ENCODE measurements around the gene SEMA7A.

Gene SEMA7A

DNA sequence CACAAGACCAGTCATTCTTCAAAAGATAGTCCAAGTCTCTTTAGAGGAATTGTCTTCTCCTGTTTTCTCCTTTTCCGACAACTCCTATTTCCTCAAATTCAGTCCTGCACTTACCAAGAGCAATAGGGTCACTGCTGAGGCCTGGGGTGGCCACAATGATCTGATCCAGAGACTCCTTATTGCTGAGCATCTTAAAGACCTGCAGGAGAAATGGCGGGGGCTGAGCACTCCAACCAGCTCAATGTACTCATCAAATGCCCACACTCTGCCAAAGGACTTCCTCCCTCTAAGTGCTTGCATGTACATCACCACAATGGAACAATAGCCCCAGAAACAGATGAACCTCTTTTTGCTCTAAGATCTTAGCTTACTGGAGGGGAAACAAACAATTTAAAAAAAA, 17.6 kb upstream of the SEMA7A start:
- no peak for DNase-seq

- DNase-seq = no peak
Measured at GRCh38 chr15:74449643-74450205, 16.0 kb upstream of the SEMA7A start.

DNA sequence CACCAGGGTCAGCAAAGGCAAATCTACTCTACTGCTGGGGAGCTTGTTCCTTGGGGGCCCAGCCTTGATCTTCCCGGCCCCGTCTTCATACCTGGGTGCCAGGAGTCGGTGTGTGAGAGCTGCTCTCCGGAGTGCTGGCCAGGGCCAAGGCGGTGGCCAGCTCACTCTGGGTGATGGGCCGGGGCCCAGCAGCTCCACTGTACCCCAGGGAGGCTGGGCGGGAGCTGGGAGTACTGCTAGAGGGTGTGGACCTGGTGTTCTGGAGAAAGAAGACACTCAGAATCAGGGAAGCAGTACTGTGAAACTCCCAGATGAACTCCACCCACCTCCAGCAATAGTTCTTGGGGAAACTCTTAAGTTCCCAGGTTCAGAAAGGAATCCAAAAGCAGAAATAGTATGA, 15.3 kb upstream of the SEMA7A start:
- DNase-seq = no peak

DNA sequence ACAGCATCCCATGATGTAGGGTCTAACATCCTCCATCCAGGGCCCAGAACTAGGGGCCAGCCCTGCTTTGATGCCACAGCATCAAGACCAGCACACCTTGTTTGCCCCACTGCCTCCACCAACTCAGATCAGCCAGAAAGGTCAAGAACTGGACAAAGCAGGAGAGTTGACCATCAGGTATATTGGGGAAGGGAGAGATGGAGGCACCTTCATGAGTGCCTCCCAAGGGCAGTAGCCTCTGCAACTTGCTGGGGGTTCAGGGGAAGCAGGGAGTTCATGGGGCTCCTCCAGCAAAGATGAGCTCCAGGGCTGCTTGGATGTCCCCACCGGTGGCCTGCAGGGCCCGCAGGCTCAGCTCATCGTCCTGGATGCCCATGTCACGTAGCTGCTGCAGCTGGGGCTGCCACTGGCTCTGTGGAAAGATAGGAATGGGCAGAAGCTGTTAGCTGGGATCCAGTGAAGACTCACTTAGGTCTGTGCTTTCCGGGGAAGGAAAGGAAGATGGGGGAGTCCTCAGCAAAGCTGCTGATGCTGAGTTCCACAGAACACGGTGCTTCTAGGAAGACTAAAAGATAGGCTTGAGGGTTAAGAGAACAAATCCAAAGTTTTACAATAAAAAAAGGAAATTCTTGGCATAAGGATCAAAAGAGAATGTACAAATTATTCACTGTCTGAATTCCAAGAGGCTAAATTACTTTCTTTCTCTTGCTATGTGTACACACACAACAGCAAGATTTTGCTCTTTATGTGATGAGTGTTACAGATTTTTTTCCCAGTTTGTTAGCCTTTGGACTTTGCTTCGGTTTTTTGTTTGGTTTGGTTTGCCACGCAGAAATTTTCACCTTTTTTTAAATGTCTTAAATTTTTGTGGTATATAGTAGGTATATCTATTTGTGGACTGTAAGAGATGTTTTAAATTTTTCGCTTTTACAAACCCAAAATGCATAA, 12.3 kb upstream of the SEMA7A start:
- no peak for DNase-seq

GRCh38 chr15:74444106-74445062, 10.6 kb upstream of the SEMA7A start:
- no peak for DNase-seq

DNA sequence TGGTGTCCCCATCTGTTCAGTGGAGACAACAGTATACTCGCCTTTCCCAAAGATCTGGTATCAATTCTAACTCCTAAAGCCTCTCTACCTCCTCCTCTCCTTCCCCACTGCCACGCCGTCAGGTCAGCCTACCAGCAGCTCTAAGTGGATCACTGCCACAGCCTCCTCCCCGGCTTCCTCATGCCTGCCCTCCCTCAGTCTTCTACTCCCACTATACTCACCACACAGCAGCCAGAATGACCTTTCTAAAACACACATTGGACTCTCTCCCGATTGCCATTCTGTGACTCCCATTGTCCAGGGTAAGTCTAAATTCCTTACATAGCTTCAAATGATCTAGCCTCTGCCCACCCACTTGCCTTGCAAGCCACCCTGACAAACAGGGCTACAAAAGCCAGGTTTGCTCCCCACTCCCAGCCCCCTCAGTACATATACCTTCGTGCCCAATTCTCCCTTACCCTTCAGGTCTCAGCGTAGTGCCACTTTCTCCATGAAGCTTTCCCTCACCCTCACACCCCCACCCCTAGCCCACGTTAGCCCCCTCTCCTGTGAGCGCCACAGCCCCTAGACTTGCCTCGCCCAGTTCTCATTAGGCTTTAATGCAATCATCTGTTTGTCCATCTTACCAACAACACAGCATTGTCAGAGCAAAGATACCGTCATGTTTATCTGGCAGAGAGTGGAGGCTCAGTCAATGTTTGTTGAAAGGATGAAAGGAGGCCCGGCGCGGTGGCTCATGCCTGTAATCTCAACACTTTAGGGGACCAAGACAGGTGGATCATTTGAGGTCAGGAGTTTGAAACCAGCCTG, 9.5 kb upstream of the SEMA7A start:
- no peak for DNase-seq

DNA sequence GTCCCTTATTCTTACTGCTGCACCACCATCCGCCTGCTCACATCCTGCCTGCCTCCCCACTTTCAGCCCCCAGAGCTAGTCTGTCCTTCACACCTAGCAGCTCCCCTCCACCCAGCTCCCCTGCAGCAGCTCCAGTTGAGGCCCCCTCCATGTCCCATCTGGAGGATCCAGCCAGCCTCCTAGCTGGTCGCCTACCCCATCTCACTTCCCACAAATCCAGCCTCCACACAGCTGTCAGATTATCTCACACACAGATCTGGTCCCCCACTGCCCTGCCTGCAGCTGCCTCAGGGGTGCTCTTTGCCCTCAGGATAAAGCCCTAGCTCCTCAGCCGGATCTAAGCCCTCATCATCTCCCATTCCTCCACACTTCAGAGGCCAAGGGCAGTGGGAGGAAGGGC, 8.8 kb upstream of the SEMA7A start:
- DNase-seq = no peak

- DNase-seq = no peak
Measured at GRCh38 chr15:74442063-74442462, 8.3 kb upstream of the SEMA7A start.

GRCh38 chr15:74441248-74441941, 7.6 kb upstream of the SEMA7A start:
- no peak for DNase-seq

DNA sequence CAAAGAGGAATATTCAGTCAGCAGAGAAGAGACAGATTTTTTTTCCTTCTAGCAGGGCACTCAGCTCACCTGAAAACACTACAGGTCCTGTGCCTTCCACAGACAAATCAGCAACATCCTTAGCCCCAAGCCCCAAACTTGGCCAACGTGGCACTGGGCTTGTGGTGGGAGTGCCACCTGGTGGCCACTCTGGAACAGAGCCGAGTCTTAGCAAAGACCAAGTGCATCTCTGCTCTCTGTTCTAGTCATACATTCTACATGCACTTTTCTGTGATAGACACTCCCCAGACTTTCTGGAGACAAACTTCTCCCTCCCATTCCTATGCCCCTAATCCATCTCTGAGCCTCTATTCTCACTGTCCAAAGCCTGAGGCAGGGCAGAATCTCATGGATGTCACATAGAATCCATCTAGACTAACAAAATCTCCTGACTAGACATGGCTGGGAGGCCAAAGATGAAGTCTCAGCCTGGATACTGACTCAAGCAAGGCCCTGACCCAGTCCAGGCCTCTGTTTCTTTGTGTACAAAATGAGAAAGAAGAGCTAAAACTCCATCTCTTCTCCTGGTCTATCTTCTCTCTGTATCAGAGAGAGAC, 5.1 kb upstream of the SEMA7A start:
- DNase-seq = peak; percentile 7

DNA sequence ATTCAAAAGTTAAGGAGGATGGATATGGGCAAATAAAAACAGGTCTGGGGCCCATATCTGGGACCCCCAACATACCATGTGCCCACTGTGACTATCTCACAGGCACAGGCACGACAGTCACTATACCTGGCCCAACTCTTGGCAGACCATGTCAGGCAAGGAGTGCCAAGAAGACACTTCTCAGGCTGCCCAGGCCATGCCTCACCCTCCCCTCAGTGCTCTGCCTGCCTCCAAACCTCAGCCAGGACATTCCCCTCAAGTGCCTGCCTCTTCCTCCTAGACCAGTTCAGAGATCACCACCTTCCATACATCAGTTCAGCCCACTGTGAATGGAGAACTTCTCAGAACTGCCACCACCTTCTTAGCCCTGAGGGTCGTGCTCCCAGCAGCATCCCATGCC, 4.4 kb upstream of the SEMA7A start:
- DNase-seq = no peak

GRCh38 chr15:74434263-74435136, 742 bp upstream of the SEMA7A start:
- DNase-seq = no peak

DNA sequence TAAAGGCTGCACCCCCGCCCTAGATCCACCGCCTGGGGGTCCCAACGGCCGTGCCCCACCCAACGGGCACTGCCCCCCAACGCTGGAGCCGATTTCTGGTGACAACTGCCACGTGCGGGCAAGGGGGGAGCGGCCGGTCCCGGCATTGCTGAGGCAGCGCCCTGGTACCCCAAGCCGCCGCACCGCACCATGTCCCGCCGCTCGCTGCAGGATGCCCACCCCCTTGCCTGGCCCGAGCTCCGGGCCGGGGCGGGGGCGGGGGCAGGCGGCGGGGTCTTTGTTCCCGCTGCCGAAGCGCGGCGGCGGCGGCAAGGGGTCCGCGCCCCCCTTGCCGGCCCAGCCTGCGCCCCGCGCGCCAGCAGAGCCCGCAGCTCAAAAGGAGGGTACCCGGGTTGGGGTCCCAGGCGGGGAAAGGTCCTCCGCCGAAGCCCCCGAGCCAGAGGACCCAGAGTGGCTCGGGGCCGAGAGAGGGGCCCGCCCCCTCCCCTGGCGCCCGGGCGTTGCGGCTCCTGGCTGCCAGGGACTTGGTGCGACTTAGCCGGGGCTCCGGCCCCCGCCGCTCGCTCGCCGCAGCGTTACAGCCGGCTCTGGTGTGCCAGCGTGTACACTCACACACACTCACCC, 678 bp downstream of the SEMA7A start:
- DNase-seq = no peak

- no peak for DNase-seq
Measured at GRCh38 chr15:74432271-74432967, 1.3 kb downstream of the SEMA7A start.

- no peak for DNase-seq
Measured at GRCh38 chr15:74431645-74432044, 2.1 kb downstream of the SEMA7A start.

DNA sequence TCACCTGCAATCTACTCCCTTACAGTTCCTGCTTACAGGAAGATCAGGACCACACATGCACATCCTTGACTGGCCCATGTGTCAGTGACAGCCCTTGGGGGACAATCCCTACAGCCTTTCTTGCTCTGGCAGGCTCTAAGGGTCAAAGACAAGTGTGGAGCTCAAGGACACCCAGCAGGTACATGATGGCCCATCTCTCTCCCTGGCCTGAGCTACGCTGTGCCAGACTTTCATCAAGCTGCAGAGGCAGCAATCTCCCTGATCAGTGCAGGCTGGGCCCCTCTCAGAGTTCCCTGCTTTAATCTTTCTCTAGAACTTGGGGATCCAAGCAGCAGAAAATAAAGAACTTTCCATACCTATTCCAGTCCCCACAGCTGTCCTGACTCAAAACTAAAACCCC, 2.6 kb downstream of the SEMA7A start:
- no peak for DNase-seq

DNA sequence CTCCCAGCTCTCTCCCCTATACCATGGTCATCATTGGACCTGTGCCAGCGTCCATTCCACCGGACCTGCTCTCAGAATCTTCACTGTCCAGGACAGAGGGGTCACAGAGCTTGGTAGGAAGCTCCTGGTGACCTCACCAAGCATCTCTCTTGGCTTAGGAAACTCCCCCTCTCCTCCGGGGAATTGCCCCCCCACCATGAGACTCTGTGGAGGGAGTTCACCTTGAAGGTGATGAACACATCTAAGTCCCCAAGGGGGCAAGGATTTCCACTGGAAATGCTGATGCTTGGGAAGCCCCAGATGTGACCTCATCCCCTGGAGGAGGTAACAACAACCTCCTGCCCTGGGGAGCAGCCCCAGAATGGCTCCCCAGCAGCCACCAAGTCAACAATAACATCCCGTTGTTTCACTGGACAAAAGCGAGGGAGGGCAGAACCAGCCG, 3.2 kb downstream of the SEMA7A start:
- DNase-seq = no peak

DNA sequence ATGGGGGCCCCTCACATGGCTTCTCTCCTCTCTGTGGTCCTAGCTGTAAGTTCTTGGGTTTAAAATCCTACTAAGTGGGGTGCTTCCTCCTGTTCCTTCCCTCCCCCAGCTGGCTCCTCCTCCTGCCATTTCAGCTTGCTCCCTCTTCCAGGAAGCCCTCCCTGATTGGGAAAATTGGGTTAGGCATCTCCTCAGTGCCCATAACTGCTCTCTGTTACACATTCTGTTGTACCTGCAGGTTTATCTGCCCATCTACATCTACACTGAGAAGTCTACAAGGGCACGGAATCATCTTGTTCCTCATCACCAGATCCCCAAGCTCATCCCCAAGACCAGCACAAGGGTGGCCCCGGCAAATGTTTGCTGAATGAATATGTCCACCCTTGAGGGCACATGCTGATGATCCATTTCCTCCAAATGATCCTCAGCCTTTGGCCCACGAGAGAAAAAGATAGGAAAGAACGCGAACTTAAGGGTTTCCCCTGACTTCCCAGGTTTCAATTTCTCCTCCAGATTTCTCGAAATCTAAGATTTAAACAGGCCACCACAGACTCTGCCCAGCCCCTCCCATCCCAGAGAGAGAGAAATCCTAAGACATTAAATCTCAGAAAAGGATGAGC, 3.9 kb downstream of the SEMA7A start:
- DNase-seq = no peak
